HG02938 (cell line): ENCODE measurements around the gene NHS.

Experiments
- ATAC-seq: cut with Tn5 transposase; IDR thresholded peaks from one replicate; pipeline ENCODE4 v1.9.1; 2021; ENCODE audit warnings: mild to moderate bottlenecking, moderate library complexity; ENCODE audit not compliant: unreplicated experiment

Gene NHS

DNA sequence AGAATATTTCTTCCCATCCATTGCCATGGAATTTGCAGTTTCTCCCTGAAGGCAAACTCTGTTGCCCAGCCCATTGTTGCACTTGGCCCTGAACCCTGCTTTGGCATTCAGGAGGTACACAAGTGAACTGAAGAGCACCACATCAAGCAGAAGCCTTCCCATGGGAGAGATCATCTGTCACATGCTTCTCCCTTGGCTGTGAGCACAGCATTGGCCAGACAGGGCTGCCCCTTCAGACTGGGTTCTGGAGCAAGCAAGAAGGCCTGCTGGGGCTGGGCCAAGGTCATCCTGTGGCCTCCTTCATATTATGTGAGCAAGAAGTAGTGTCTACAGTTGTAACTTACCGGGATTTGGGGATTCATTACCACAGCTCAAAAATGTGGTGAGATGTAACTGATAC lies 385.0 kb downstream of the NHS start:
- no peak for ATAC-seq

DNA sequence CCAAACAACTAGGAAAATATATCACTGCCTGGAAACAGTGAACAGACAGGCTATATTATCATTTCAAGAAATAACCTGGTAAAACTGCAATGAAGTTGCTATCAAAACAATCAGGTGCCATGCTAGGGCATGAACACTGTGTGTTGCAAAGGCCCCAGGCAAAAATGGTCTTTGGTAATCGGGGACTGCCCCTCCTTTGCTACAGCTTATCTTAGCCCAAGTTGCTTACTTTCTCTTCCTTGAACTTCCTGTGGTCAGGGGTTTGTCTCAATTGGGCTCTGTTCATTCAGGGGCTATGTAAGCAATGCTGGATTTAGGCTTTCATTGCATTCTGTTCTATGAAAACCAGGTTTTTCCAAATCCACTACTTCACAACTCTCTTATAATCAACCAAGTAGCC lies 392.7 kb downstream of the NHS start:
- ATAC-seq: no peak

DNA sequence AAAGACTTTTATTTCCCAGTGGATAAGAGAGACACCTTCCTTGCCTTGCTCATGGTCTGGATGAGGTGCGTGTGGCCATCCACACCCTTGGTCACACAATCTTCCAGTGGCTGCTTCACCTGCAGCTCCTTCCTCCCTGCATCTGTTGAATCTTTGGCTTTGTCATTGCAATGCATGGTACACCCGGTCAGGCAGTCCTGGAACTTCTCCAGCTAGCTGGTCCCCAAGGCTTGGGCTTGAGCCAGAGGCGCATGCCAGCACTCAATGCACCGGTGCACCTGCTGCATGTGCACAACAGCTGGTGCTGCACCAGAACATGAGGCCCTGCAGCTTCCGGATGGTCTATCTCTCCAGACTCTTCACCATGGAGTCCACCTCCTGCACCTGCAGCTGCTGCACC lies 394.0 kb downstream of the NHS start:
- no peak for ATAC-seq

DNA sequence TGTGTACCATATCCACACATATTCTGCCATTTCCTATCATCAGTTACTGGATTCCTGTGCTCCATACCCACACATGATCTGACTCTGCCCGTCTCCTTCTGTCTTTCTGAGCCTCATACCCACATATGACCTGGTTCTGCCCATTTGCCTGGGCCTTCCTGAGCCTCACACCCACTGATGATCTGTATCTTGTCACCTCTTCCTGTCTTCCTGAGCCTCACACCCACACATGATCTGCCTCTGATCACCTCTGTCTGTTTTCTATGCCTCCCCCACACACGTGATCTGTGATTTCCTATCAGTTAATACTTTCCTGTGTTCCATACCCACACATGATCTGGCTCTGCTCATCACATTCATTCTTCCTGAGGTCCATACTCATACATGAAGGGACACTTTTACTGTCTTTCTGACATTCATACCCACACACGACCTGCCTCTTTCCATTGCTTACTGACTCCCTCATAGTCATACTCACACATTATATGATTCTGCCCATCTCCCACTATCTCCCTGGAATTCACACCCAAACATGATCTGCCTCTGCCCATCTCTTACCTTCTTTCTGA lies 394.8 kb downstream of the NHS start:
- ATAC-seq: no peak

DNA sequence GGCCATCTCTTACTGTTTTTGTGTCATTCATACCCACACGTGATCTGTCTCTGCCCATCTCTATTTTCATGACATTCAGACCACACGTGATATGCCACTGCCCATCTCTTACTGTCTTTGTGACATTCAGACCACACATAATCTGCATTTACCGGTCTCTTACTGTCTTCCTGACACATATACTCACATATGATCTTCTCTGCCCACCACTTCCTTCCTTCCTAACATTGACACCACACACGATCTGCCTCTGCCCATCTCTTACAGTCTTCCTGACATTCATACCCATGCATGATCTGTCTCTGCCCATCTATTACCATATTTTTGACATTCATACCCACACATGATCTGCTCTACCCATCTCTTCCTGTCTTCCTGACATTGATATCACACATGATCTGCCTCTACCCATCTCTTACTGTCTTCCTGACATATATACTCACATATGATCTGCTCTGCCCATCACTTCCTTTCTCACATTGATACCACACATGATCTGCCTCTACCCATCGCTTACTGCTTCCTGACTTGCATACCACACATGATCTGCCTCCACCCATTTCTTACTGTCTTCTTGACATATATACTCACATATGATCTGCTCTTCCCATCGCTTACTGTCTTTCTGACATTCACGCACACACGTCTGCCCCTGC lies 398.3 kb downstream of the NHS start:
- no peak for ATAC-seq

DNA sequence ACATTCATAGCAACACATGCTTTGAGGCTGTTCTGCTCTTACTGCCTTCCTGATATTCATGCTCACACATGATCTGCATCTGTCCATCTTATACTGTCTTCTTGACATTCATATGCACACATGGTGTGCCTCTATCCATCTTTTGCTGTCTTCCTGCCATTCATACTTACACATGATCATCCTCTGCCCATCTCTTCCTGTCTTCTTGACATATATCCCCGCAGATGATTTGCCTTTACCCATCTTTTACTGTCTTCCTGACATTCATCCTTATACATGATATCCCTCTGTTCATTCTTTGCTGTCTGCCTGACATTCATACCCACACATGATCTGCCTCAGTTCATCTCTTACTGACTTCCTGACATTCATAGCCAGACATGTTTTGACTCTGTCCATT lies 399.1 kb downstream of the NHS start:
- ATAC-seq: no peak

DNA sequence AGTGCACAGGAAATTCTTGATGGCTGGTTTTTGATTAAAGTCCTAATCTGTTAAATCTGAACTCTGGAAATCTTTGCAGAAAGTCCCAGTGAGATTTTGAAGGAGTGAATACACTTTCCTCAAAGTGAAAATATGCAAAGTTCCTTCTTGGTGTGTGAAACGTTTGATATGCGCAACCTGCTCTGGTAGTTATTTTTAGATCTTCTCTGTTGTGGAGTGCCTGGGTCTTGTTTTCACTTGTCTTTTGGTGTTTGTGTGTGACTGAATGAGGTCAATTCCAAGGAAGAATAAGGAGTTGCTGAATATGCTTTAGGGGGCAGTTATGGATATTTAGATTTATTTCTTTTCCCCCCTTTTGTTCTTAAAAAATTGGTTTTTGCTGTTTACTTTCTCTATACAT lies 404.0 kb downstream of the NHS start:
- ATAC-seq: no peak

DNA sequence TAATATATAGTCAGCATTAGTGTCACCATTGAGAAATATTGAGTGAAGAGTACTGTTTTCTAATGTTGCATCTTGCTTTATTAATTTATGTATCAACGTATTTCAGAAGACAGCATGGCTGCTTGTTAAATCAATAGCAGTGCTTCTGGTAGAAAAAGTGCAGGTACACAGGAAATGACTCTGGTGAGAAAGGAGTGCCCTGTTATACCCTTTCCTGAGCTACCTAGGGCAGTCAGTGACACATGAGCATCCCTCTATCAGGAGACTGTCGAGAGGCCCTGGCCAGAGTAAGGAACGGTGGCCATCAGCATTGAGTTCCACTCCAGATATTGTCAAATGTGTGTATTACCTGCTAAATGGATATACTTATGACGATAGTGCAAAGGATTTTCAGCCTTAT lies 404.4 kb downstream of the NHS start:
- no peak for ATAC-seq
